GM15510 (cell line): ENCODE results near the gene MEG3.

Source experiments
- POLR2A ChIP-seq: IDR thresholded peaks from 3 replicates; pipeline ENCODE4 v1.6.1; 2011; ENCODE audit warnings: borderline replicate concordance; ENCODE audit not compliant: insufficient read length; ENCODE audit errors: extremely low read depth

The MEG3 gene

GRCh38 chr14:100828031-100828769, 2.3 kb downstream of the MEG3 start:
- TF ChIP-seq POLR2A: no peak

- TF ChIP-seq POLR2A: no peak
These were observed 4.8 kb downstream of the MEG3 start for GRCh38 chr14:100830681-100831080.

- TF ChIP-seq POLR2A: no peak
These were observed 6.5 kb downstream of the MEG3 start for GRCh38 chr14:100832311-100832960.

GRCh38 chr14:100834082-100834793, 8.3 kb downstream of the MEG3 start:
- no peak for TF ChIP-seq POLR2A

- no peak for TF ChIP-seq POLR2A
These were observed 9.1 kb downstream of the MEG3 start for GRCh38 chr14:100834794-100835547.

GRCh38 chr14:100835548-100836310, 9.8 kb downstream of the MEG3 start:
- TF ChIP-seq POLR2A: no peak

GRCh38 chr14:100836311-100836805, 10.4 kb downstream of the MEG3 start:
- TF ChIP-seq POLR2A: no peak

- no peak for TF ChIP-seq POLR2A
These were observed 11.3 kb downstream of the MEG3 start for GRCh38 chr14:100836941-100837804.

GRCh38 chr14:100837805-100838350, 12.0 kb downstream of the MEG3 start:
- no peak for TF ChIP-seq POLR2A

- no peak for TF ChIP-seq POLR2A
These were observed 12.8 kb downstream of the MEG3 start for GRCh38 chr14:100838493-100839314.

- TF ChIP-seq POLR2A: no peak
These were observed 13.3 kb downstream of the MEG3 start for GRCh38 chr14:100839315-100839585.

- no peak for TF ChIP-seq POLR2A
These were observed 13.8 kb downstream of the MEG3 start for GRCh38 chr14:100839681-100840111.

GRCh38 chr14:100840286-100841065, 14.6 kb downstream of the MEG3 start:
- TF ChIP-seq POLR2A: no peak
